Measurements from ENCODE around the gene FGF9.

The FGF9 gene

DNA sequence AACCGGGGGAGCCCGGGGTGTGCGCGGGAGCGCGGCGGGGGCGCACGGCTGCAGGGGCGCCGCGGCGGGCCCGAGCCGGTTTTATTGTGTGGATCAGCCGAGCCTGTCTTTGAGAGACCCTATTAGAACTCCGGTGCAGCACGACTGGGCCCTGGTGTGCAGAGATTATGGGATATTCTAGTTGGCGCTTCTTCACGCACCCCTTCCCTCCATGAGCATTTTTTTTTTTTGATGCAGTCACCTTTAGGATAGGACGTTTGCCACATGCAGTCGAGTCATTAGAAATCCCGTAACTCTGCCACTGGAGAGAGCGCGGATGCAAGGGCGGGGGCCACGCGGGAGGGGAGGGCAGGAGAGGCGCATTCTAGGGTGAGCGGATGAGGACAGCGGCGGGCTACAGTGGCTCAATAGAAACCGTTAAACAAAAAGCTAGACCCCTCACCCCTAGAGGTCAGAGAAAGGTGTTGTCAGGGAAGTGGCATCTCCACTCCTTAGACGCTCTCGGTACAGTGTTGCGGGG is 3.7 kb downstream of the FGF9 start:
- DNase-seq (ENCODE audit: low read depth in 2 of 2) = no peak

- no peak for DNase-seq (ENCODE audit: low read depth in 2 of 2)
These were observed 4.5 kb downstream of the FGF9 start for GRCh38 chr13:21675095-21675991.

DNA sequence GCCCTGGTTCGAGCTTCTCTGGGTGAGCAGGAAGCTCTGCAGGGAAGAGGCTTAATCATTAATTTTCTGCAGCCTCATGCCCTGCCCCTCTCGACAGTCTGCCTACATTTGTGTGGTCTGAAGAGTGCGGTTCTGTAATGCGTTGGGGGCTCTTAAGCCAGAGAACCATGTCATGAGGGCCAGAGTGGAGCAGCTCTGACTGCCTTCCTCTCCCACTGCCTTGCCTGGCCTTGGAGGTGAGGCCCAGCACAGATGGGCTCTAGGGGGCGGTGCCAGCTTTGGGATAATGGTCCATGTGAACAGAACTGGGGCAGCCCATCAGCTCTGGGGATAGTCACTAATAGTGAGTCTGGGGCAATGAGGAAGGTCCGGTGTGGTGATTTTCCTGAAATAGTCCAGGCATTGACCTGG is 5.7 kb downstream of the FGF9 start:
- no peak for DNase-seq (ENCODE audit: low read depth in 2 of 2)

DNA sequence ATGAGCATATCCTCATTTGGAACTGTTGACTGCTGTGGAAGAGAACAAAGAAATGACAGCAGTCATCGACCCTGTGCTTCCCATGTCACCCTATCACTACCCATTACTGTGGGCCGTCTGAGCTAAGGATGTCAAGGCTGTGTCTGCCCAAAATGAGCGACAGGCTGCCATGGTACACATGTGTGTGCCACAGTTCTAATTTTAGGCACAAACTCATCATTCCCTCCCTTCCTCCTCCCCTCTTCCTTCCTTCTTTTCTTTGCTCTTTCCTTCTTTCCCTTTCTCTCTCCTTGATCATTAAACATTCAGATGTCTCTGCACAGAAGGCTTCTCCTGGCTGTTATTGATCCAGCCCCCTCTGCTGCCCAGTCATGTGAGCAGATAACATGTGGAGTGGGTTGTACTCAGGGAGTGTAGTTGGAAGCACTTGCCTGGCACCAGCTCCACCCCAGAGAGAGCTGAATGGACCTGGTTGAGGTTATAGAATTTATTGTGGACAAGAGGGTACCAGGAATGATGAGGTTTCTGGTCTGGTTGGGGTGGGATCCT is 6.3 kb downstream of the FGF9 start:
- DNase-seq (ENCODE audit: low read depth in 2 of 2) = no peak

DNA sequence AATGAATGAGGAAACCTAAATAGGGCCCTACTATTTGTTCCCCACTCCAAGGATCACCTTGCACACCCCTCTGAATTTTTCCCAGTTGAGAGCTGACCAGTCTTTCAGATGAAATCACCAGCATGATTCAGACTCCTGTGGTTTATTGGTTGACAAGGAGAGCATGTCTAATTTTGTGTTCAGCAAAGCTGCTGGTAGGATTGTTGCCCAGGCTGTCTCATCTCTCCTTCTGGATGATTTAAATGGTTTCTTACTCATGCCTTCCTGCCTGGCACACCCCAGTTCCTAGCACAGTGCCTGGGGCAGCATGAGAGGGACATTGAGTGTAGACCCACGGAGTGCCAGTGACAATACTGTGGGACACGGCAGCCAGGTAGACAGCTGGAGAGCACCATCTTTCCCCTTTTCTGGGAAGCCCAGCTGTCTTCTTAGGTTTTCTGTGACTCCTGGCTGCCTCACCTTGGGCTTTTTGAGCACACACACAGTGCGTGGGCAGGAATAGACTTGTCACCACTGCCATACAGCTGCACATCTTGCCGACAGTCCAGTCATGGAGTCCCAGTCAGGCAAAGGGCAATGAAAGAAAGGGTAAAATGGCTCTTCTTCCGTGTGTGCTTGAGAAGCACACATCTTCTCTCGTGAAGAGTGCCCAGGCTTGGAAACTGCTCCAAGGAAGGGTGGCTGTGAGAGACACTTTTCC is 12.3 kb downstream of the FGF9 start:
- no peak for DNase-seq (ENCODE audit: low read depth in 2 of 2)

DNA sequence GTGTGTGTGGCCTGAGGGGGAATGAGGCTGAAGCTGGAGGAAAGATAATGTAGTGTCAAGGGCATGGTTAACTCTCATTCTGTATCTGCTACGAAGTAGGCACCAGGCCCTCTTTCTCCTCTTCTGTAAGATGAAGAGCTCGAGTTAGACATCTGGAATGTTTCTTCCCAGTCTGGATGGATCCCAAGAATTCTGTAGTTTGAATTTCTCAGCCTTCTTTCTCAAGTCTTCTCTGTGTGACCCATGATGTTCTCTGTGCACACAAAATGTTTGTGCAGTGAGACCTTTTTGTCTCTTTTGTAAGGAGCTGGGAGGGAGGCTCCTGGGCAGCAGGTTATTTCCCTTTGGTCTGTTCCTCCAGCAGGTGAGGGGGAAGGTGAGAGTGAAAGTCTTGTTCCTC is 13.7 kb downstream of the FGF9 start:
- no peak for DNase-seq (ENCODE audit: low read depth in 2 of 2)

DNA sequence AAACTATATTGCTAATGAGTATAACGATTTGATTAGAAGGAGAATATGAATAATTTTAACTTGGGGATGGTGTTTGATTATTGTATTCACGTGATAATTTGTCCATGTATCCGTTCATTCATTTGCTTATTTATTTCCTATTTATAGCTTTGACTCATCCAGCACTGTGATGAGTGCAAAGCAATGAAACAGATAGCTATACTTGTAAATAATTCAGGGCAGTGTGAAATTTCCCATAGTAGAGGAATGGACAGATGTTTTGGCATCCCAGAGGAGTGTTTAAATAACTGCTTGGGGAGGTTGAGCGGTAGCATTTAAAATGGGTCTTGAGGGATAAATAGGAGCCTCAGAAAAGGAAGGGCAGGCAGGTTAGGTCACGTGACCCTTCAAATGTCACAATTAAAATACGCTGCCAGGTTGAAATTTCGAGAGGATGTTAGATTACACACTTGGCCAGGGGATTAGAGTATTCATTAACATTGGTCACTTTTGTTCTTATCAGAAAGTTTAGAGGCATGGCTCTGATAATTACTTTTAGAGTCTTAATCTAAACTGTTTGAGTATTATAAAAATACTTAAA is 14.7 kb downstream of the FGF9 start:
- no peak for DNase-seq (ENCODE audit: low read depth in 2 of 2)

DNA sequence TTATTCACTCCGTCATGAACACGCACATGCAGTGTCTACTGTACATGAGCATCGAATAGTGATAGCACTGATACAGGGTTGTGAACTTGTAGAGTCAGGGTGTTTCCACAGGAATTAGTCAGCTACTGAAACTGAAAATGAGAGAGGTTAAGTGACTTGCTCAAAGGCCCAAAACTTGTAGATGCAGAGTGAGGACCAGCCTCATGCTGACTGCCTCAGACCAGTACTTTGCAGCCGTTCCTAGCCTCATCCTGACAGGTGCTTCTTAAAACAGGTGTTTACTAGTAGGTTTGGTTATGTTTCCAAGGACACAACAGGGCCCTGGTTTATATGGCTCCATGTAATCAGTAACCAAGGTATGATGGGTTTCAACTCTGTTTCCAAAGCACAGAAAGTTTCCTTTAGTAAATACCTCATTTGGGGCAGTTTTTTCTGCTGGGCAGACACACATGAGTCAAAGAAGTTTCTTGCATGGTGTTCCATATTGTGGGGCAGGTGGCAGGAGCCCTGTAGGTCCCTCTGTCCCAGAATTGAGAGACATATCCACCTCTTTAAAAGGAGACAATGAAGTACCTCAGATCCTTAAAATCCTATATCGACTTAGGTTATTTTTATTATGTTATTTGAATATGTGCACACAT is 16.0 kb downstream of the FGF9 start:
- no peak for DNase-seq (ENCODE audit: low read depth in 2 of 2)

DNA sequence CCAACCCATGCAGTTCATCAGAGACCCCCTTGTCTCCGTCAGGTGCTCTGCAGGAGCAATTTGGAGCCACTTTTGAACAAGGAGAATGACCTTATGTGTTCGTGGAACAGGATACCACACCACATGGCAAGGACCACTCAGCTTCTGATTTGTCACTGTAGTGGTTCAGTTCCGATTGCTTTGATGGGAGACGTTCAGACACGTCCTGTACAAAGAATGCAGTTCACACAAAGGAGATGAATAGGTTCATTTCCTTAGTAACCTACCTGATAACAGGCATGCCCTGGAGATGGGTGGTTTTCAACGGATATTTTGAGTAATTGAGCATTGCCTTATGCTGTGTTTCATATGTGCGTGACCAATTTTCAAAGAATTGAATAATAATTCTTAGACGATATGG is 17.2 kb downstream of the FGF9 start:
- DNase-seq (ENCODE audit: low read depth in 2 of 2) = no peak

DNA sequence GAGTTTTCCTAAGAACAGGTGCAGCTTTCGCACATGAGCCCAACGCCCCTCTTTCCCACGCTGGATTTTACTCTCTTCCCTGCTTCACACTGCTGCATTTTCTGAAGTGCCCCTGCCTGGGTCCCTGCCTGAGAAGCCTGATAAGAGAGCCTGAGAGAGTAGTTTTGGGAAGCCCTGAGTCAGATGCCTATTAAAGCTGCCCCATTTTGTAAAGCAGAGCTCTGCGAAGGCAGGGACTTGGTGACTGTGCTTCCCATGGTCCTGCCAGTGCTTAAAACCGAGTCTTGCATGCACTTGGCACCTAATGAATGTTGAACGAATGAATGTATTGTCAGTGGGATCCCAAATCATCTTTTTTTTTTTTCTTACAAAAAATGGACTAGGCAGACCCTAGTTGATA is 18.2 kb downstream of the FGF9 start:
- DNase-seq (ENCODE audit: low read depth in 2 of 2) = no peak

GRCh38 chr13:21690955-21691354 is 20.1 kb downstream of the FGF9 start:
- DNase-seq (ENCODE audit: low read depth in 2 of 2) = no peak

GRCh38 chr13:21691500-21691899 is 20.6 kb downstream of the FGF9 start:
- DNase-seq (ENCODE audit: low read depth in 2 of 2) = no peak

DNA sequence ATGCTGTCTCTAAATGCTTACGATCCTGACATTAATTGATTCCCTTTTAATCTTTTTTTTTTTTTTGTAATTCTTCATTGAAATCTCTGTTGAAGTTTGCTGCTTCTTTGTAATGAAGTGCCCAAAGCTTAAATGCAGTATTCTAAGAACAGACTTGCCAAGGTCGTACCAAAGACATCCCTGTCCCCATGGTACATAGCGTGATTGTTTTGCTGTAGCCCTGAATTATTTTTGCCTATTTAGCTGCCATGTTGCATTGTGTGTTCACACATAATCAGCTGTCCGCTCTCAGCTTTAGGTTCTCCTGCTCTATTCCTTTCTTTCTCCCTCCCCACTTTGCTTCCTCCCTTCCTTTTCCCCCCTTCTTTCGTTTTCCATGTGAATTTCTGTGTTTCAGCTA is 21.1 kb downstream of the FGF9 start:
- no peak for DNase-seq (ENCODE audit: low read depth in 2 of 2)

DNA sequence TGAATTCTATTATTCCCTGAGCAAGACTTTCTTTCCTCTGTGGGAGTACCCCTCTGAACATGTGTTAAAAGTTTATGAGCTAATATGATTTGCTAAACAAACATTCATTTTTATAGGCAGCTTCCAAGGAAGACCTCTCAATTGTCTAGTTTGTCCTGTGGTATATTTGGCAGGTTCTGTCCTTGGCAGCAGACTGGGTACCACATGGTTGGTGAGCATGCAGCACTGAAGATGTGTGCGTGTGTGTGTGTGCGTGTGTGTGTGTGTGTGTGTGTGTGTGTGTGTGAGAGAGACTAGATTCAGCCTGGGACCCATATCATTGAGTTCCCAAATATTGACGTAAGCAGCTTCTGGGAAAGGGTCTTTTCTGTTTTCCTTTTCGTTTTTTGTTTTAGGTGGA is 24.0 kb downstream of the FGF9 start:
- no peak for DNase-seq (ENCODE audit: low read depth in 2 of 2)

DNA sequence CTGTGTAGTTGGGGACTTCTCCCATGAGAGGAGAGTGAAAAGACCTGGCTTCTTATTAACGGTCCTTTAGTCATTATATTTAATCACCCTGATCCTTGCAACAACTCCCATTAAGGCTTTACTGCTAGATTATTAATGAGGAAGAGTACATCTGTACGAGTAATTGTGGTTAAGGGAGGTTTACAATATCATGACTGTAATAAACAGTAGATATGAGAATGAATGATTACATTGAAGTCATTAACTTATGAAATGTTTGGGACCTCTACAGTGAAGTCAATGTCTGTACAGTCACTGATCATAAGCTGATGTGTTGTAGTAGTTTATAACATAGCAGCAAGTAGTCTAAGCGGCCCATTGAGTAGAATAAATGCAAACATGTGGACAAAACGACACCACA is 24.7 kb downstream of the FGF9 start:
- DNase-seq (ENCODE audit: low read depth in 2 of 2) = no peak

DNA sequence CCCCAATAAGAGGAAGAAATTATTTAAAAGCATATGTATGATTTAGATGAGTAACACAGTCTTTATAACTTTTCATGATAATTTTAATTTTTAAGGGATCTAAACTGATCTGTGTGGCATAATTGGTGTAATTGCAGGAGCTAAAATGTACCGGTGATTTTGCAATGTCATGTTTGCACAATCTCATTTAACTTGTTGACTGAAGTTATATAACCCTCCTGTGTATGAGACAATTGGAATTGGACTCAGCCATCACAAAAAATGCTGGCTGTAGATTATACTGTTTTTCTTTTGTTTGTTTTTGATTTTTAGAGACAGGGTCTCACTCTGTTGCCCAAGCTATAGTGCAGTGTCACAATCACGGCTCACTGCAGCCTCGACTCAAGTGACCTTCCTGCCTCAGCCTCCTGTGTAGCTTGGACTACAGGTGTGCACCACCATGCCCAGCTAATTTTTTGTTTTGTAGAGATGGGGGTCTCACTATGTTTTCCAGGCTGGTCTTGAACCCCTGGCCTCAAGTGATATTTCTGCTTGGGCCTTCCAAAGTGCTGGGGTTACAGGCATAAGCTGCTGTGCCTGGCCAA is 26.1 kb downstream of the FGF9 start:
- no peak for DNase-seq (ENCODE audit: low read depth in 2 of 2)

DNA sequence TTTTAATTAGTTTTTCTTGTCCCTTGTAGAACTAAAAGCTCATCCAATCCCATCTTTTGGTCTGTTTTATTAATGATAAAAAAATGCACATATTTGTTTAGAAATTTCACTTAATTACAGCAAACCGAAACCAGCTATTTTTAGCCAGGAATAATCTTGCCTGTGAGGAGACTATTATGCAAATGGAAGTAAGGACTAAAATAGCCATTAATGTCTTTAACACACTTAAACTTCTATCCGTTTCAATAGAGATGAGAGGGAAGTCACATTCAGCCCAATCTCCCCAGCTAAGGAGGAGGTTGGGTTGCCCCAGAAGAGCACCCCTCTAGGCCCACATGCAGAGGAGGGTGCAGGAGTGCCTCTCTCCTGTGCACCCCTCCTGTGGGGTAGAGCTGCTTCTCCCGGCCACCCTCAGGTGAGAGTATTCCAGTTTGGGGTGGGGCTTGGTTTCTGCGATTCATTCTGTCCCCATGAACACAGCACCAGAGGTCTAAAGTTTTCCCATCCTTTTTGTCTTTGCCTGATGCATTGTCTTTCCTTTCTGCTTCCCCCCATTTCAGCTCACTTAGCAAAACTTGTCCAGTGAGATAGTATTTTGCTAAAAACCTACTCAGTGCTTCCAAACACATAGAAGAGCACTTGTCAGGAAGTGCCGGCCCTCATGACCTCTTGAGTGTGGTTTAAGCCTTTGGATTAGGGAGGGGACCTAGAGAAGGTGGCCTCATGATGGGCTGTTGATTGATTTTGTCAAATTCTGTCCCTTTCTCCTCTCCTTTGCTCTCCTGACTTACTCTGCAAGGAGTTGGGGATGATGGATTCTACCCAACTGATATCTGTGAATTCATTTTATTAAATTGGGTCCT is 28.2 kb downstream of the FGF9 start:
- DNase-seq (ENCODE audit: low read depth in 2 of 2) = no peak

DNA sequence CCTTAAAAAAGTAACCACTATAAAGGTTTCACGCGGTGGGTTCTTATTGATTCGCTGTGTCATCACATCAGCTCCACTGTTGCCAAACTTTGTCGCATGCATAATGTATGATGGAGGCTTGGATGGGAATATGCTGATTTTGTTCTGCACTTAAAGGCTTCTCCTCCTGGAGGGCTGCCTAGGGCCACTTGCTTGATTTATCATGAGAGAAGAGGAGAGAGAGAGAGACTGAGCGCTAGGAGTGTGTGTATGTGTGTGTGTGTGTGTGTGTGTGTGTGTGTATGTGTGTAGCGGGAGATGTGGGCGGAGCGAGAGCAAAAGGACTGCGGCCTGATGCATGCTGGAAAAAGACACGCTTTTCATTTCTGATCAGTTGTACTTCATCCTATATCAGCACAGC is 30.6 kb downstream of the FGF9 start:
- no peak for DNase-seq (ENCODE audit: low read depth in 2 of 2)

DNA sequence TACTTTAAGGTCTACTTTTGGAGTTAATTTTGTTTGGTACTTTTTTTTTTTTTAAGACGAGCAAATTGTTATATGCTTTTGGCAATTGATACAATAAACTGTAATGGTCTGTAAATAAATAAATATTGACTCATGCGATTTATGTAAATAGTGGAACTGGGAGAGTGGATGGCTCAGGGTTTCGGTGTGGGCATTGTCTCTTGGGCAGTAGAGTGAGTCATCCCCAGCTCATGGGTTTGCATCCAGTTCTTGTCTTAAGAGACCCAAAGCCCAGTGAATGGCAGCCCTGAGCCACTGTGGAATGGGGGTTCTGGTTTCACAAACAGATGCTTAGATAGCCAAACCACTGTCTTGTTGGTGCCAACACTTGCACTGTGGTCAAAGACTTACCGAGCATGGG is 33.0 kb downstream of the FGF9 start:
- DNase-seq (ENCODE audit: low read depth in 2 of 2) = no peak

GRCh38 chr13:21707586-21707985 is 36.7 kb downstream of the FGF9 start:
- no peak for DNase-seq (ENCODE audit: low read depth in 2 of 2)

GRCh38 chr13:21709697-21710096 is 38.8 kb downstream of the FGF9 start:
- no peak for DNase-seq (ENCODE audit: low read depth in 2 of 2)
